Activated naive CD4-positive, alpha-beta T cell treated with anti-CD3 and anti-CD28 coated beads for 36 hours (primary cell): ENCODE measurements around the gene CLDN3. TPM values are rescaled to one million over a fixed set of nuclear protein-coding genes. Genes with fewer than 3 reads are reported as not detected.
"Not testable (repeated sequence)": the region's sequence is repeated elsewhere in the genome, so short reads cannot be mapped to it uniquely, and the experiment has no call there.

Source experiments
- CTCF ChIA-PET: fragments of 350-600 bp; sonication (Branson Sonifier 250); formaldehyde crosslinking; loops from one replicate; lab custom pipeline; 2021; ENCODE audit warnings: antibody characterized with exemption; lab: Charles Lee
- DNase-seq: peaks from one replicate; pipeline ENCODE4 v3.0.0-alpha.2; 2020
- H3K27ac Mint-ChIP-seq: one replicate; pipeline ENCODE4 v1.8.0; 2021; ENCODE audit warnings: mild to moderate bottlenecking, mixed read lengths
- H3K27me3 Mint-ChIP-seq: one replicate; pipeline ENCODE4 v1.8.0; 2021; ENCODE audit warnings: low read depth, mixed read lengths
- H3K36me3 Mint-ChIP-seq: one replicate; pipeline ENCODE4 v1.8.0; 2021; ENCODE audit warnings: low read depth, mixed read lengths
- H3K4me1 Mint-ChIP-seq: one replicate; pipeline ENCODE4 v1.8.0; 2021; ENCODE audit warnings: low read depth, mixed read lengths
- H3K4me3 Mint-ChIP-seq: one replicate; pipeline ENCODE4 v1.8.0; 2021; ENCODE audit warnings: mild to moderate bottlenecking, moderate library complexity, mixed read lengths
- H3K9me3 Mint-ChIP-seq: one replicate; pipeline ENCODE4 v1.8.0; 2021; ENCODE audit warnings: mixed read lengths
- intact Hi-C: fragments of 100-400 bp; cut with micrococcal nuclease; formaldehyde crosslinking; loops from one replicate; pipeline ENCODE4 v1.15.1; 2023
- total RNA-seq, 2 experiments: library from RNA; stranded (reverse); gene quantifications; one replicate each; pipeline ENCODE4 v1.2.3, GENCODE V29; 2021

The CLDN3 gene
- total RNA-seq, 2 experiments from 2014 or later = not detected

- H3K4me1 Mint-ChIP-seq, H3K36me3 Mint-ChIP-seq, H3K27ac Mint-ChIP-seq, H3K27me3 Mint-ChIP-seq, H3K4me3 Mint-ChIP-seq, H3K9me3 Mint-ChIP-seq, DNase-seq, intact Hi-C loops: not testable (repeated sequence)
- CTCF ChIA-PET = interaction anchor here (0.7 kb wide), 1 partner anchor 195 kb away, joined by 3 read pairs; no protein-coding TSS in a partner anchor
Observed at GRCh38 chr7:73796656-73797055, 26.6 kb upstream of the CLDN3 start.

DNA sequence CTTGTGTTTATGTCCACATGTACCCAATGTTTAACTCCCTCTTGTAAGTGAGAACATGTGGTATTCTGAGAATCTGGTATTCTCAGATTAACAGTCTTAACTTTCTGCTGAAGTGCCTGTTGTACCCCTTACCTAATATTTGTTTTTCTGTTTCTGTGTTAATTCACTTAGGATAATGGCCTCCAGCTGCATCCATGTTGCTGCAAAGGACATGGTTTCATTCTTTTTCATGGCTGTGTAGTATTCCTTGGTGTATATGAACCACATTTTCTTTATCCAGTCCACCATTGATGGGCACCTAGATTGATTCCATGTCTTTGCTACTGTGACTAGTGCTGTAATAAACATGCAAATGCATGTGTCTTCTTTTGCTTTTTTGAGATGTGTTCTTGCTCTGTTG, 25.1 kb upstream of the CLDN3 start:
- CTCF ChIA-PET, H3K27ac Mint-ChIP-seq, H3K9me3 Mint-ChIP-seq, H3K36me3 Mint-ChIP-seq, H3K27me3 Mint-ChIP-seq, DNase-seq, H3K4me3 Mint-ChIP-seq, intact Hi-C loops, H3K4me1 Mint-ChIP-seq: not testable (repeated sequence)

- intact Hi-C loops, H3K36me3 Mint-ChIP-seq, H3K27ac Mint-ChIP-seq, DNase-seq, H3K27me3 Mint-ChIP-seq, H3K4me3 Mint-ChIP-seq, H3K9me3 Mint-ChIP-seq, H3K4me1 Mint-ChIP-seq: not testable (repeated sequence)
- CTCF ChIA-PET = interaction anchor here (0.6 kb wide), 1 partner anchor 183 kb away, joined by 3 read pairs; no protein-coding TSS in a partner anchor
Observed at GRCh38 chr7:73791170-73791690, 21.2 kb upstream of the CLDN3 start.

- intact Hi-C loops = no loop called here
- Mint-ChIP-seq H3K27ac (no peak overlapping the region), H3K27me3 (peaks cover 3% of the 10 kb centered on the region), H3K36me3 (no peaks in the 10 kb centered on the region), H3K9me3 (no peaks in the 10 kb centered on the region), H3K4me3 (no peak overlapping the region), H3K4me1 (no peaks in the 10 kb centered on the region)
- CTCF ChIA-PET = no interaction called here
- DNase-seq = no peak
Observed at GRCh38 chr7:73789051-73789450, 19.0 kb upstream of the CLDN3 start.

DNA sequence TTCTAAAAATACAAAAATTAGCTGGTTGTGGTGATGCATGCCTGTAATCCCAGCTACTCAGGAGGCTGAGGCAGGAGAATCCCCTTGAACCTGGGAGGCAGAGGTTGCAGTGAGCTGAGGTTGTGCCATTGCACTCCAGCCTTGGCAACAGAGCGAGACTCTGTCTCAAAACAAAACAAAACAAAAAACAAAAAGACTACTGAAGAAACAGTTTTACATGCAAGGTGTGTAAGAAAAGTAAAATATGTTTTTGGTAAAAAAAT, 17.6 kb upstream of the CLDN3 start:
- H3K4me3 Mint-ChIP-seq, H3K36me3 Mint-ChIP-seq, H3K27me3 Mint-ChIP-seq, DNase-seq, CTCF ChIA-PET, H3K9me3 Mint-ChIP-seq, H3K27ac Mint-ChIP-seq, intact Hi-C loops, H3K4me1 Mint-ChIP-seq: not testable (repeated sequence)

GRCh38 chr7:73786588-73786987, 16.5 kb upstream of the CLDN3 start:
- Mint-ChIP-seq H3K4me3 (no peak overlapping the region), H3K9me3 (no peaks in the 10 kb centered on the region), H3K4me1 (no peaks in the 10 kb centered on the region)

DNA sequence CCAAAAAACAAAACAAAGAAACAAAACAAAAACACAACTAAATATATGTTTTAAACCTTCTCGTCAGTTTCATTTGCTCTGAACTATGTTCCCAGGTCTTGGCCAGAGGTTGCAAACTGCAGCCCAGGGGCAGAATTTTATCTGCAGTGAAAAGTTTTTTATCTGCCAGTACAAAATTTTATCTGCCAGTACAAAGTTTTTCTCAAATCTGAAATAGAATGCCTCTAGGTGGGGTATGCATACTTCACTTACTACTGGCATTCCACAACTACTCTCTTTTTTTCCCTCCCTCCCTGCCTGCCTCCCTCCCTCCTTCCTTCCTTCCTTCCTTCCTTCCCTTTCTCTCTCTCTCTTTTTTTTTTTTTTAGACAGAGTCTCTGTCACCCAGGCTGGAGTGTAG, 9.4 kb upstream of the CLDN3 start:
- DNase-seq = no peak
- intact Hi-C loops = no loop called here
- Mint-ChIP-seq H3K9me3 (peaks cover 2% of the 10 kb centered on the region), H3K27me3 (peaks cover 4% of the 10 kb centered on the region), H3K27ac (no peak overlapping the region), H3K4me3 (no peak overlapping the region), H3K36me3 (no peaks in the 10 kb centered on the region), H3K4me1 (no peaks in the 10 kb centered on the region)
- CTCF ChIA-PET = no interaction called here

More at GRCh38 chr7:73786588-73786987, 16.5 kb upstream of the CLDN3 start:
- intact Hi-C loops = no loop called here
- H3K27me3 Mint-ChIP-seq = no peaks in the 10 kb centered on the region
- CTCF ChIA-PET = no interaction called here
- no peak overlapping the region for H3K27ac Mint-ChIP-seq
- H3K36me3 Mint-ChIP-seq = no peaks in the 10 kb centered on the region
- no peak for DNase-seq

- no peak overlapping the region for H3K4me3 Mint-ChIP-seq
- no peaks in the 10 kb centered on the region for H3K4me1 Mint-ChIP-seq
Observed at GRCh38 chr7:73778801-73779389, 8.8 kb upstream of the CLDN3 start.

GRCh38 chr7:73774923-73775322, 4.9 kb upstream of the CLDN3 start:
- Mint-ChIP-seq H3K4me1 (peaks cover 5% of the 10 kb centered on the region), H3K27ac (no peak overlapping the region), H3K27me3 (peaks cover 23% of the 10 kb centered on the region), H3K4me3 (no peak overlapping the region), H3K9me3 (no peaks in the 10 kb centered on the region), H3K36me3 (no peaks in the 10 kb centered on the region)
- DNase-seq = no peak
- intact Hi-C loops = no loop called here
- CTCF ChIA-PET = interaction anchor here (0.6 kb wide), 2 partner anchors 51 to 82 kb away, joined by 3 read pairs; no protein-coding TSS in a partner anchor

More at GRCh38 chr7:73778801-73779389, 8.8 kb upstream of the CLDN3 start:
- CTCF ChIA-PET = no interaction called here
- H3K27ac Mint-ChIP-seq = no peak overlapping the region
- H3K9me3 Mint-ChIP-seq = peaks cover 2% of the 10 kb centered on the region
- H3K36me3 Mint-ChIP-seq = no peaks in the 10 kb centered on the region
- intact Hi-C loops = no loop called here
- no peak for DNase-seq
- H3K27me3 Mint-ChIP-seq = peaks cover 4% of the 10 kb centered on the region

DNA sequence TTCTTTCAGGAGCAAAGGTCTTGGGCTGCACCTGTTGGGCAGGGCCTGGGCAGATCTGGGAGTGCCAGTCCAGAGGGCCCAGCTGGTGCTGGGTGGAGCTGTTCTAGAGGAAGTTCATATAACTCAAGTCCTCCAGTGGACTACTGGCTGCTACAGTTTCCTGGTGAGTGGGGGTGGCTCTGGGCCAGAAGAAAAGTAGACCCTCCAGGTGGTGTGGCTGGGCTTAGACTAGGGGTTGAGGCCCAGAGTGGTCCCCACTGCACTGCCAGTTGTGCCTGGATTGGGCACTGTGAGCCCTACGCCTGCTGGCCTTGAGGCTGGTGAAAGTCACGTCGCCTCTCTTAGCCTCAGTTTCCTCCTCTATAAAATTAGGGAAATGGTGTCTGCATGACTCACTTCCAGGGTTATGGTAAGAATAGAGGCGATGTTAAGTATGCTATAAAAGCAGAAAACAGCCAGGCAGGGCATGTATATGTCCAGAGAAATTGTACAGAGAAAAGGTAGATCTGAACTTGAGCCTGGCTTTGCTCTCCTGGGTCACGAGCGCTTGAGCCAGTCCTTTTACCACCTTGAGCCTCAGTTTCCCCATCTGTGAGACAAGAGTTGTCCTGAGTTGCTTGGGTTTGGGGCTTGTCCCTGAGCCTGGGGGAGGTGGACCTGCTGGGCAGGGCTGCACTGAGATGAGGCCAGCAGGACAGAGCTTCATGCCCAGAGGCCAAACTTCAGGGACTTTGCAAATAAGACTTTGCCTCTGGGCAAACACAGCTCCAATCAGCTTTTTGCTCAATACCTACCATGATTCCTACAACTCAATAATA, 3.8 kb upstream of the CLDN3 start:
- no peak overlapping the region for H3K27ac Mint-ChIP-seq
- intact Hi-C loops = no loop called here
- no peak overlapping the region for H3K4me3 Mint-ChIP-seq
- H3K27me3 Mint-ChIP-seq = peaks cover 24% of the 10 kb centered on the region
- no peaks in the 10 kb centered on the region for H3K36me3 Mint-ChIP-seq
- peaks cover 5% of the 10 kb centered on the region for H3K4me1 Mint-ChIP-seq
- no peaks in the 10 kb centered on the region for H3K9me3 Mint-ChIP-seq
- DNase-seq = no peak
- CTCF ChIA-PET = interaction anchor here (0.6 kb wide), 2 partner anchors 50 to 106 kb away, joined by 3 to 4 read pairs; no protein-coding TSS in a partner anchor

- CTCF ChIA-PET = interaction anchor here (0.6 kb wide), 1 partner anchor 51 kb away, joined by 7 read pairs; no protein-coding TSS in a partner anchor
- Mint-ChIP-seq H3K36me3 (no peaks in the 10 kb centered on the region), H3K27ac (no peak overlapping the region), H3K4me1 (peaks cover 5% of the 10 kb centered on the region), H3K4me3 (no peak overlapping the region), H3K9me3 (no peaks in the 10 kb centered on the region), H3K27me3 (peaks cover 39% of the 10 kb centered on the region)
- DNase-seq = no peak
- intact Hi-C loops = no loop called here
Observed at GRCh38 chr7:73770860-73771670, 995 bp upstream of the CLDN3 start.

DNA sequence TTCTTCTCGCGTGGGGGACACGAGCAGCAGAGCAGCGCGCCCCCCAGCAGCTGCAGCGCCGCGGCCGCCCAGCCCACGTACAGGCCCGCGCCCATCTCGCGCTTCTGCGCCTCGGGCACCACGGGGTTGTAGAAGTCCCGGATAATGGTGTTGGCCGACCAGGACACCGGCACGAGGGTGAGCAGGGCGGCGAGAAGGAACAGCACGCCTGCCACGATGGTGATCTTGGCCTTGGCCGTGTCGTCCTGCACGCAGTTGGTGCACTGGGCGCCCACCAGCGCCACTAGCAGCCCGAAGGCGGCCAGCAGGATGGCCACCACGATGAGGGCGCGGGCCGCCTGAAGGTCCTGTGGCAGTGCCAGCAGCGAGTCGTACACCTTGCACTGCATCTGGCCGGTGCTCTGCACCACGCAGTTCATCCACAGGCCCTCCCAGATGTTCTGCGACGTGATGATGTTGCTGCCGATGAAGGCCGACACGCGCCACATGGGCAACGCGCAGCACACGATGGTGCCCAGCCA, 529 bp downstream of the CLDN3 start:
- DNase-seq = no peak
- H3K36me3 Mint-ChIP-seq = no peaks in the 10 kb centered on the region
- H3K27ac Mint-ChIP-seq = no peak overlapping the region
- peaks cover 5% of the 10 kb centered on the region for H3K4me1 Mint-ChIP-seq
- no peaks in the 10 kb centered on the region for H3K9me3 Mint-ChIP-seq
- intact Hi-C loops = no loop called here
- no peak overlapping the region for H3K4me3 Mint-ChIP-seq
- H3K27me3 Mint-ChIP-seq = peaks cover 36% of the 10 kb centered on the region
- CTCF ChIA-PET = no interaction called here
